K562 (cell line): Measurements from ENCODE around the gene NUMB. TPM values are rescaled to one million over a fixed set of nuclear protein-coding genes. Genes with fewer than 3 reads are reported as not detected.

Source experiments
- ATAC-seq: fragments of 200-7000 bp; cut with Tn5 transposase; 3 replicates; pipeline ENCODE4 v1.9.1; 2020; ENCODE audit warnings: moderate library complexity
- BruUV-seq: library from RNA; stranded (reverse); fragments of 400-500 nt; replicated peaks from 2 replicates; lab custom pipeline; 2021; lab: Mats Ljungman, UMichigan
- CTCF ChIA-PET: fragments of 300-600 bp; formaldehyde crosslinking; extraction: SDS; loops from one replicate; lab custom pipeline; 2021; ENCODE audit warnings: low intra/inter-chr PET ratio; lab: Yijun Ruan, JAX
- POLR2A ChIA-PET: fragments of 300-600, 350-650 bp; sonication (Branson Sonifier 250); formaldehyde crosslinking; extraction: SDS; loops from one replicate; lab custom pipeline; 2021; ENCODE audit warnings: antibody characterized with exemption, inconsistent platforms; lab: Yijun Ruan, JAX
- DNase-seq, 4 experiments: peaks; one replicate each; pipeline versions ENCODE4 v3.0.0 to v3.0.0-alpha.2; 2011 to 2018; ENCODE audit warnings: low spot score in 3 of 4, mixed read lengths in 3 of 4; ENCODE audit errors: extremely low read depth in 1 of 4
- FAIRE-seq: peaks from 2 replicates; lab custom pipeline; 2011; peaks lifted over from hg19 to GRCh38; lab: Jason Lieb, UNC
- H2AFZ ChIP-seq: 2 replicates; pipeline ENCODE4 v1.6.0; 2011; ENCODE audit warnings: low read depth, low read length, control low read depth, inconsistent platforms
- H3K27ac ChIP-seq: fragments of 200-600 bp; 3 replicates; pipeline ENCODE4 v1.8.0; 2011; ENCODE audit warnings: low read depth, mild to moderate bottlenecking, control low read depth, inconsistent platforms, low read length, moderate library complexity, mixed read lengths; ENCODE audit errors: extremely low read depth
- H3K27me3 ChIP-seq, 2 experiments: fragments of 300-600 bp in 1 of 2; 2 replicates in 1 of 2; 3 replicates in 1 of 2; pipeline versions ENCODE4 v1.6.0 to v1.8.0; 2011; ENCODE audit warnings: inconsistent platforms in 2 of 2, low read length in 2 of 2, mild to moderate bottlenecking in 1 of 2, mixed read lengths in 1 of 2, moderate library complexity in 1 of 2; ENCODE audit not compliant: control insufficient read depth in 2 of 2, insufficient read depth in 2 of 2
- H3K36me3 ChIP-seq: fragments of 300-600 bp; 3 replicates; pipeline ENCODE4 v1.8.0; 2011; ENCODE audit warnings: mild to moderate bottlenecking, low read length, inconsistent platforms; ENCODE audit not compliant: control insufficient read depth, insufficient read depth
- H3K4me1 ChIP-seq, 2 experiments: fragments of 200-600 bp in 1 of 2; replicated peaks in 1 of 2; 2 replicates in 1 of 2; 3 replicates in 1 of 2; pipeline versions ENCODE4 v1.5.1 to v1.8.0; 2011; ENCODE audit warnings: inconsistent platforms in 2 of 2, low read length in 2 of 2, mild to moderate bottlenecking in 1 of 2, mixed read lengths in 1 of 2, moderate library complexity in 1 of 2; ENCODE audit not compliant: control insufficient read depth in 2 of 2, insufficient read depth in 2 of 2
- H3K4me2 ChIP-seq: 2 replicates; pipeline ENCODE4 v1.6.1; 2011; ENCODE audit warnings: low read length, control low read depth, inconsistent platforms, mixed read lengths; ENCODE audit not compliant: insufficient read depth
- H3K4me3 ChIP-seq: fragments of 200-600 bp; sonication (generic), shearing (Covaris generic); 2 replicates; pipeline ENCODE4 v1.5.1; 2016; ENCODE audit warnings: control low read depth, inconsistent platforms
- H3K79me2 ChIP-seq: fragments of 200-600 bp; 3 replicates; pipeline ENCODE4 v1.8.0; 2011; ENCODE audit warnings: low read length, inconsistent platforms; ENCODE audit not compliant: control insufficient read depth, insufficient read depth
- H3K9ac ChIP-seq, 2 experiments: 2 replicates each; pipeline versions ENCODE4 v1.6.0 to v1.6.1; 2011; ENCODE audit warnings: low read depth in 2 of 2, low read length in 2 of 2, control low read depth in 1 of 2, inconsistent platforms in 1 of 2, mild to moderate bottlenecking in 1 of 2, mixed read lengths in 1 of 2; ENCODE audit not compliant: insufficient read depth in 1 of 2
- H3K9me1 ChIP-seq: one replicate; pipeline ENCODE4 v1.6.0; 2011; ENCODE audit warnings: inconsistent platforms, mild to moderate bottlenecking, low read length, moderate library complexity; ENCODE audit not compliant: control insufficient read depth, insufficient read depth
- H3K9me3 ChIP-seq: replicated peaks from 2 replicates; pipeline ENCODE4 v1.5.1; 2011; ENCODE audit warnings: low read depth, low read length, inconsistent platforms; ENCODE audit not compliant: control insufficient read depth, insufficient read depth
- H4K20me1 ChIP-seq: replicated peaks from 2 replicates; pipeline ENCODE4 v1.6.1; 2011; ENCODE audit warnings: low read length, inconsistent platforms, mixed read lengths; ENCODE audit not compliant: control insufficient read depth, insufficient read depth
- ATF3 ChIP-seq, 2 experiments: fragments of 450-650 bp in 1 of 2; sonication (generic) in 1 of 2; formaldehyde crosslinking in 1 of 2; IDR thresholded peaks in 1 of 2; conservative IDR thresholded peaks in 1 of 2; 2 replicates each; pipeline versions ENCODE4 v1.6.1 to v1.8.1; 2016 to 2023; ENCODE audit warnings: mild to moderate bottlenecking in 2 of 2, moderate library complexity in 2 of 2, inconsistent platforms in 1 of 2, missing genetic modification reagents in 1 of 2
- NFIC ChIP-seq: fragments of 450-650 bp; IDR thresholded peaks from 2 replicates; pipeline ENCODE4 v1.6.1; 2017; ENCODE audit warnings: mild to moderate bottlenecking, inconsistent platforms
- ZNF586 ChIP-seq: fragments of 450-650 bp; formaldehyde crosslinking; conservative IDR thresholded peaks from 2 replicates; pipeline ENCODE4 v1.4.0; 2020; ENCODE audit warnings: mild to moderate bottlenecking, moderate library complexity
- WGBS: fragments of 100-300 bp; shearing (Covaris generic); methylation state at CpG from one replicate; pipeline ENCODE4 v1.1.6; 2016; ENCODE audit warnings: low coverage, mixed read lengths; ENCODE audit not compliant: insufficient coverage; ENCODE audit errors: missing lambda C conversion rate; 5-methylcytosine and 5-hydroxymethylcytosine counted together
- in situ Hi-C: fragments of 300-500 bp; cut with MboI; formaldehyde crosslinking; loops from 4 replicates; pipeline ENCODE4 v1.15.0; 2018; ENCODE audit warnings: inconsistent platforms, mixed read lengths
- intact Hi-C: fragments of 100-400 bp; cut with micrococcal nuclease; formaldehyde crosslinking; loops from 2 replicates; pipeline ENCODE4 v1.14.2; 2022
- polyA plus RNA-seq, 8 experiments: library from polyadenylated mRNA; depleted of rRNA in 4 of 8; stranded (reverse) in 5 of 8; unstranded in 3 of 8; fragments of >200 nt; fragmentation: Nextera tagmentation in 2 of 8; fragmentation: Illumina TruSeq in 1 of 8; extraction: Ambion mirVana in 2 of 8; extraction: Trizol in 1 of 8; gene quantifications; 2 replicates each; pipeline versions ENCODE4 v1.2.1 to v1.2.3, GENCODE V29; 2011 to 2014; ENCODE audit warnings: inconsistent platforms in 1 of 8, missing spikeins in 1 of 8
- total RNA-seq, 7 experiments: library from RNA; depleted of rRNA in 6 of 7; stranded (reverse); fragments of >200 nt in 6 of 7; fragmentation: Illumina TruSeq in 2 of 7; extraction: Trizol in 2 of 7; gene quantifications; 2 replicates each; pipeline versions ENCODE4 v1.2.1 to v1.2.3, GENCODE V29; 2011 to 2021; ENCODE audit warnings: low replicate concordance in 1 of 7

The NUMB gene
- total and polyA plus RNA-seq, 9 of the 15 experiments (the other 6 are each of a cell fraction or from before 2014, with no cell fraction given) = 13.5 to 54.0 (median 32.3) TPM

- no peaks in the 10 kb centered on the region for H3K79me2 ChIP-seq
- H2AFZ ChIP-seq = no peak overlapping the region
- peak in 1 of 4 experiments; percentile 5 for DNase-seq
- H4K20me1 ChIP-seq = no peaks in the 10 kb centered on the region
- intact Hi-C loops (no loop called here), in situ Hi-C loops (no loop called here)
- H3K36me3 ChIP-seq = no peaks in the 10 kb centered on the region
- no TSS peak for BruUV-seq
- H3K9ac ChIP-seq = no peak overlapping the region; a peak in 1 of 4 replicates
- H3K4me3 ChIP-seq = no peak overlapping the region
- ChIA-PET POLR2A (no interaction called here), CTCF (no interaction called here)
- 48% methylated on average over 18 of the region's 25 CpGs for WGBS
- H3K4me1 ChIP-seq = peaks cover 5 to 15% of the 10 kb centered on the region in 2 experiments; a peak in 4 of 5 replicates
- H3K27me3 ChIP-seq = peaks cover 3 to 11% of the 10 kb centered on the region in 2 experiments; a peak in 4 of 5 replicates
- no peak overlapping the region for H3K4me2 ChIP-seq
- ATAC-seq = no peak
- peak; percentile 18; the same call in 1 of the 2 replicates for TF ChIP-seq NFIC
- TF ChIP-seq ZNF586 (CRISPR knock-in tag) = no peak
- TF ChIP-seq ATF3 (IDR thresholded peaks at IDR 0.05) = peak; percentile 27
- TF ChIP-seq ATF3 (CRISPR knock-in tag; conservative IDR thresholded peaks at IDR 0.05) = no peak
- no peaks in the 10 kb centered on the region for H3K9me1 ChIP-seq
- H3K9me3 ChIP-seq = no peaks in the 10 kb centered on the region
- H3K27ac ChIP-seq = no peak overlapping the region
- FAIRE-seq = no peak
Measured at GRCh38 chr14:73227812-73228781, 230.2 kb downstream of the NUMB start.
